Large intestine (tissue), 3 donors: ENCODE measurements around the gene YAF2. TPM values are rescaled to one million over a fixed set of nuclear protein-coding genes. Genes with fewer than 3 reads are reported as not detected.

Source experiments
- DNase-seq, 2 donors: peaks; one replicate each; pipeline versions ENCODE4 v3.0.0 to v3.0.0-alpha.2; 2013
- H3K27ac ChIP-seq: one replicate; pipeline ENCODE4 v1.5.1; 2013; ENCODE audit warnings: low read length
- H3K27me3 ChIP-seq: 2 replicates; pipeline ENCODE4 v1.6.1; 2013; ENCODE audit warnings: low read length; ENCODE audit not compliant: control insufficient read depth, insufficient read depth
- H3K36me3 ChIP-seq: 2 replicates; pipeline ENCODE4 v1.6.1; 2013; ENCODE audit warnings: low read length; ENCODE audit not compliant: control insufficient read depth, insufficient read depth
- H3K4me1 ChIP-seq: one replicate; pipeline ENCODE4 v1.6.1; 2013; ENCODE audit warnings: low read length; ENCODE audit not compliant: control insufficient read depth, insufficient read depth
- H3K4me3 ChIP-seq: one replicate; pipeline ENCODE4 v1.5.1; 2013; ENCODE audit warnings: low read length
- H3K9me3 ChIP-seq: one replicate; pipeline ENCODE4 v1.6.1; 2013; ENCODE audit warnings: mild to moderate bottlenecking, low read depth, low read length, moderate library complexity; ENCODE audit not compliant: control insufficient read depth
- WGBS: methylation state at CpG from one replicate; pipeline ENCODE4 v1.1.5; 2013; ENCODE audit warnings: low lambda C conversion rate; ENCODE audit not compliant: insufficient coverage; 5-methylcytosine and 5-hydroxymethylcytosine counted together
- polyA plus RNA-seq: library from polyadenylated mRNA; unstranded; fragments of 120-200 nt; gene quantifications from one replicate; pipeline ENCODE4 v1.2.1, GENCODE V29; 2013

The YAF2 gene
- polyA plus RNA-seq, 1 donor = 19.4 TPM

GRCh38 chr12:42278128-42278510, 40.1 kb upstream of the YAF2 start:
- no peak for DNase-seq
- Histone ChIP-seq H3K36me3 (no peaks in the 10 kb centered on the region), H3K27ac (no peak overlapping the region), H3K27me3 (no peaks in the 10 kb centered on the region), H3K9me3 (peaks cover 7% of the 10 kb centered on the region), H3K4me3 (no peak overlapping the region), H3K4me1 (peaks cover 13% of the 10 kb centered on the region)

- H3K27me3 ChIP-seq = no peaks in the 10 kb centered on the region
- no peak for DNase-seq
- peaks cover 7% of the 10 kb centered on the region for H3K9me3 ChIP-seq
- no peak overlapping the region for H3K27ac ChIP-seq
- H3K36me3 ChIP-seq = no peaks in the 10 kb centered on the region
- peaks cover 9% of the 10 kb centered on the region for H3K4me1 ChIP-seq
- no peak overlapping the region for H3K4me3 ChIP-seq
- WGBS = 78% methylated on average over 1 of the region's 6 CpGs
Measured at GRCh38 chr12:42277396-42278127, 39.5 kb upstream of the YAF2 start.

- Histone ChIP-seq H3K9me3 (peaks cover 7% of the 10 kb centered on the region), H3K27ac (no peak overlapping the region), H3K4me1 (peaks cover 7% of the 10 kb centered on the region), H3K27me3 (no peaks in the 10 kb centered on the region), H3K36me3 (no peaks in the 10 kb centered on the region), H3K4me3 (no peak overlapping the region)
- no CpG with 5 or more reads among the region's 4 CpGs for WGBS
- no peak for DNase-seq
Measured at GRCh38 chr12:42275499-42275898, 37.5 kb upstream of the YAF2 start.

GRCh38 chr12:42273706-42274105, 35.7 kb upstream of the YAF2 start:
- Histone ChIP-seq H3K36me3 (no peaks in the 10 kb centered on the region), H3K4me3 (no peak overlapping the region), H3K9me3 (peaks cover 7% of the 10 kb centered on the region), H3K27me3 (no peaks in the 10 kb centered on the region), H3K27ac (no peak overlapping the region), H3K4me1 (peaks cover 7% of the 10 kb centered on the region)
- WGBS = no CpG with 5 or more reads among the region's 21 CpGs
- no peak for DNase-seq

GRCh38 chr12:42270596-42270995, 32.5 kb upstream of the YAF2 start:
- peak; percentile 39 to 77 for DNase-seq
- Histone ChIP-seq H3K4me3 (no peak overlapping the region), H3K36me3 (no peaks in the 10 kb centered on the region), H3K9me3 (peaks cover 10% of the 10 kb centered on the region), H3K27ac (no peak overlapping the region), H3K4me1 (peaks cover 7% of the 10 kb centered on the region), H3K27me3 (no peaks in the 10 kb centered on the region)
- WGBS = 36% methylated on average over 1 of the region's 4 CpGs

GRCh38 chr12:42267413-42268190, 29.6 kb upstream of the YAF2 start:
- Histone ChIP-seq H3K27ac (no peak overlapping the region), H3K9me3 (peaks cover 2% of the 10 kb centered on the region), H3K4me1 (peaks cover 7% of the 10 kb centered on the region), H3K36me3 (no peaks in the 10 kb centered on the region), H3K27me3 (no peaks in the 10 kb centered on the region), H3K4me3 (no peak overlapping the region)
- DNase-seq = no peak
- no CpG with 5 or more reads among the region's 15 CpGs for WGBS

GRCh38 chr12:42266579-42267230, 28.7 kb upstream of the YAF2 start:
- H3K4me3 ChIP-seq = no peak overlapping the region
- no peaks in the 10 kb centered on the region for H3K27me3 ChIP-seq
- H3K9me3 ChIP-seq = peaks cover 2% of the 10 kb centered on the region
- H3K27ac ChIP-seq = no peak overlapping the region
- H3K4me1 ChIP-seq = peaks cover 7% of the 10 kb centered on the region
- no CpG with 5 or more reads among the region's 17 CpGs for WGBS
- H3K36me3 ChIP-seq = no peaks in the 10 kb centered on the region
- no peak for DNase-seq

- H3K36me3 ChIP-seq = no peaks in the 10 kb centered on the region
- no peak overlapping the region for H3K4me3 ChIP-seq
- no peaks in the 10 kb centered on the region for H3K9me3 ChIP-seq
- DNase-seq = no peak
- H3K27ac ChIP-seq = no peak overlapping the region
- H3K4me1 ChIP-seq = no peaks in the 10 kb centered on the region
- H3K27me3 ChIP-seq = no peaks in the 10 kb centered on the region
- 71% methylated on average over 1 of the region's 2 CpGs for WGBS
Measured at GRCh38 chr12:42262271-42262670, 24.2 kb upstream of the YAF2 start.

- Histone ChIP-seq H3K27me3 (no peaks in the 10 kb centered on the region), H3K4me1 (no peaks in the 10 kb centered on the region), H3K27ac (no peak overlapping the region), H3K4me3 (no peak overlapping the region), H3K36me3 (no peaks in the 10 kb centered on the region), H3K9me3 (no peaks in the 10 kb centered on the region)
- DNase-seq = no peak
- WGBS = no CpG with 5 or more reads among the region's 4 CpGs
Measured at GRCh38 chr12:42261708-42262107, 23.7 kb upstream of the YAF2 start.

- Histone ChIP-seq H3K27me3 (no peaks in the 10 kb centered on the region), H3K27ac (no peak overlapping the region), H3K4me1 (no peaks in the 10 kb centered on the region), H3K4me3 (no peak overlapping the region), H3K9me3 (no peaks in the 10 kb centered on the region), H3K36me3 (no peaks in the 10 kb centered on the region)
- DNase-seq = no peak
- no CpG with 5 or more reads among the region's 6 CpGs for WGBS
Measured at GRCh38 chr12:42260518-42260917, 22.5 kb upstream of the YAF2 start.
